Aorta (tissue), 5 donors: Measurements from ENCODE around the gene WDFY3. TPM values are rescaled to one million over a fixed set of nuclear protein-coding genes. Genes with fewer than 3 reads are reported as not detected.
A peak's percentile ranks its signal among the peaks of the same experiment; 100 is the strongest.
"Not testable (repeated sequence)": the region's sequence is repeated elsewhere in the genome, so short reads cannot be mapped to it uniquely, and the experiment has no call there.

ENCODE experiments used
- ATAC-seq: fragments of 200-7000 bp; cut with Tn5 transposase; one replicate; pipeline ENCODE4 v1.9.1; 2022; ENCODE audit warnings: moderate library complexity; ENCODE audit not compliant: low FRiP score
- DNase-seq, 2 donors: peaks; one replicate each; pipeline ENCODE4 v3.0.0-alpha.2; 2020
- H3K27ac ChIP-seq, 2 donors: one replicate each; pipeline ENCODE4 v1.5.1; 2013; ENCODE audit warnings: low read length in 2 of 2, mild to moderate bottlenecking in 2 of 2, moderate library complexity in 2 of 2, control low read depth in 1 of 2, inconsistent platforms in 1 of 2, low read depth in 1 of 2
- H3K27me3 ChIP-seq, 2 donors: one replicate each; pipeline ENCODE4 v1.6.1; 2013; ENCODE audit warnings: control low read depth in 1 of 2, low read length in 1 of 2, mild to moderate bottlenecking in 1 of 2, moderate library complexity in 1 of 2; ENCODE audit not compliant: insufficient read depth in 2 of 2, control insufficient read depth in 1 of 2
- H3K36me3 ChIP-seq, 2 donors: one replicate each; pipeline ENCODE4 v1.6.1; 2013; ENCODE audit warnings: control low read depth in 1 of 2, low read length in 1 of 2, mild to moderate bottlenecking in 1 of 2; ENCODE audit not compliant: insufficient read depth in 2 of 2, control insufficient read depth in 1 of 2
- H3K4me1 ChIP-seq, 2 donors: one replicate each; pipeline ENCODE4 v1.6.1; 2013; ENCODE audit warnings: low read length in 2 of 2, control low read depth in 1 of 2, mild to moderate bottlenecking in 1 of 2, moderate library complexity in 1 of 2; ENCODE audit not compliant: insufficient read depth in 2 of 2, control insufficient read depth in 1 of 2
- H3K4me3 ChIP-seq, 2 donors: one replicate each; pipeline ENCODE4 v1.5.1; 2013; ENCODE audit warnings: low read length in 2 of 2, control low read depth in 1 of 2, mild to moderate bottlenecking in 1 of 2
- H3K9me3 ChIP-seq: one replicate; pipeline ENCODE4 v1.6.1; 2013; ENCODE audit warnings: mild to moderate bottlenecking, low read length; ENCODE audit not compliant: control insufficient read depth
- WGBS, 2 donors: extraction: QIAGEN DNeasy Blood & Tissue Kit; methylation state at CpG; one replicate each; pipeline ENCODE4 v1.1.7; 2013; 5-methylcytosine and 5-hydroxymethylcytosine counted together
- intact Hi-C, 2 donors: fragments of 100-400 bp; cut with DNase I; formaldehyde crosslinking; loops; one replicate each; pipeline versions ENCODE4 v1.14.2 to v1.15.0; 2022
- polyA plus RNA-seq, 2 donors: library from polyadenylated mRNA; stranded (reverse); fragments of 200-250 nt; gene quantifications; one replicate each; pipeline ENCODE4 v1.2.3, GENCODE V29; 2013
- total RNA-seq, 2 donors: library from RNA; stranded (reverse); fragmentation: NEBNext Ultra II Directional; extraction: Animal tissue kit (Norgen Biotek cat#: 25700); gene quantifications; one replicate each; pipeline ENCODE4 v1.2.1, GENCODE V29; 2021
- donor health status: healthy with polysubstance abuse.
- donor health status: Bipolar disorder and iron deficiency.
- donor health status: DM: no; HTN: no; CAD: no.
- donor health status: DM: no; HTN: no; CAD: no.
- donor health status: DM: yes; HTN: yes; CAD: no.

Gene WDFY3
- total and polyA plus RNA-seq, 4 donors = 3.4 to 177 (median 69.5) TPM

DNA sequence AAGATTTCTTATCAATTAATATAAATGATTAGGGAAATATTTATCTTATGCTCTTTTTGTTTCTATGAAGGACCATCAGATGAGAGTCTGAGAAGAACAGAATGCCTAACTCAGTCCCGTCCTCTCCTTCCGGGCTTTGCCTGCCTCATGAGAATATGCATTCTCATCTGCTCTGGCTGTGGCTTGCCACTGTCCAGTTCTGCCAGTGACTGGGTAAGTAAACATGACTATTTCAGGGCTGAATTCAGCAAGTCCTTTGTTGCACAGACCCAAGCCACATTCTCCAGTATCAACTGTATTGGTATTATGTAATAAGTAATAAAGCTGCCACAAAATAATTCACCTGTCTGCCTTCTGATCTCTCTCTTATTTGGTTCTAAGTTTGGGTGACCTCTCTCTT is 110.7 kb downstream of the WDFY3 start:
- no peak for DNase-seq
- Histone ChIP-seq H3K4me3 (no peak overlapping the region), H3K36me3 (no peaks in the 10 kb centered on the region), H3K27me3 (no peaks in the 10 kb centered on the region), H3K27ac (no peak overlapping the region), H3K9me3 (no peaks in the 10 kb centered on the region), H3K4me1 (peaks cover 0 to 2% of the 10 kb centered on the region in 2 donors)
- no peak for ATAC-seq
- intact Hi-C loops = loop anchor here in 1 of 2 donors (10.0 kb wide), 1 partner anchor 109 kb away; the partner anchor contains the start of gene WDFY3
- 5 to 13% methylated on average over 2 of the region's 2 CpGs for WGBS, 2 donors

GRCh38 chr4:84852081-84852480 is 114.4 kb downstream of the WDFY3 start:
- Histone ChIP-seq H3K27ac (no peak overlapping the region), H3K36me3 (no peaks in the 10 kb centered on the region)
- DNase-seq = no peak

GRCh38 chr4:84849051-84849640 is 117.3 kb downstream of the WDFY3 start:
- ATAC-seq = no peak

More at GRCh38 chr4:84852081-84852480, 114.4 kb downstream of the WDFY3 start:
- H3K27me3 ChIP-seq = no peaks in the 10 kb centered on the region
- no peak for ATAC-seq
- no peaks in the 10 kb centered on the region for H3K9me3 ChIP-seq
- H3K4me3 ChIP-seq = no peak overlapping the region
- 58 to 59% methylated on average over 1 of the region's 1 CpG for WGBS, 2 donors
- peaks cover 3 to 5% of the 10 kb centered on the region in 2 donors for H3K4me1 ChIP-seq
- intact Hi-C loops = loop anchor here in 1 of 2 donors (10.0 kb wide), 1 partner anchor 113 kb away; the partner anchor contains the start of gene WDFY3

GRCh38 chr4:84848432-84848831 is 118.1 kb downstream of the WDFY3 start:
- peak overlapping the region; percentile 28 to 57 for H3K27ac ChIP-seq
- ATAC-seq = no peak
- intact Hi-C loops = no loop called here

More at GRCh38 chr4:84849051-84849640, 117.3 kb downstream of the WDFY3 start:
- no peak for DNase-seq
- H3K36me3 ChIP-seq = no peaks in the 10 kb centered on the region
- no peaks in the 10 kb centered on the region for H3K9me3 ChIP-seq
- no peak overlapping the region for H3K4me3 ChIP-seq
- intact Hi-C loops = no loop called here
- no peaks in the 10 kb centered on the region for H3K27me3 ChIP-seq
- peaks cover 3 to 5% of the 10 kb centered on the region in 2 donors for H3K4me1 ChIP-seq
- H3K27ac ChIP-seq = peak overlapping the region; percentile 17 to 28

GRCh38 chr4:84847978-84848377 is 118.5 kb downstream of the WDFY3 start:
- DNase-seq (no peak), ATAC-seq (no peak)
- Histone ChIP-seq H3K9me3 (no peaks in the 10 kb centered on the region), H3K4me3 (no peak overlapping the region), H3K27me3 (no peaks in the 10 kb centered on the region), H3K36me3 (no peaks in the 10 kb centered on the region), H3K4me1 (peaks cover 3 to 5% of the 10 kb centered on the region in 2 donors), H3K27ac (no peak overlapping the region)
- 75 to 91% methylated on average over 2 of the region's 2 CpGs for WGBS, 2 donors
- intact Hi-C loops = no loop called here

More at GRCh38 chr4:84848432-84848831, 118.1 kb downstream of the WDFY3 start:
- Histone ChIP-seq H3K4me1 (peaks cover 3 to 5% of the 10 kb centered on the region in 2 donors), H3K27me3 (no peaks in the 10 kb centered on the region), H3K9me3 (no peaks in the 10 kb centered on the region), H3K4me3 (no peak overlapping the region), H3K36me3 (no peaks in the 10 kb centered on the region)
- DNase-seq = no peak
- WGBS, 2 donors = 91 to 94% methylated on average over 2 of the region's 2 CpGs

DNA sequence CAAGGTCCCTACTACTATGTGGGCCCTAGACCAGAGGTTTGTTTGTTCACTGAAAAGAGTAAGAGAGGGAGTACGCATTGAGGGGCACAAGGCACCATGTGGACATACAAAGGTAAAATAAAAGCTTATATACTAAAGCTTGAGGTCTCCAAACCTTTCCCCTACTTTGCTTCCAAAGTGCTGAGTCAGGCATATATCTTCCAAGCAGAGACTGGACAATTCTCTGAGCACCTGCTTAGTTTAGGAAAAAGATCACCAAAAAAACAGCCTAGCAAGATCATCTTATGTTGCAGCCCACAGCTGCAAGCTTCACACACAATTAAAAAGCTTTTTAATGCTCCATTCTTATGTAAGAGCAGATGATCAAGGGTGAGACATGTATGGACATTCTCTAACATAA is 119.5 kb downstream of the WDFY3 start:
- intact Hi-C loops = no loop called here
- 96 to 97% methylated on average over 1 of the region's 1 CpG for WGBS, 2 donors

DNA sequence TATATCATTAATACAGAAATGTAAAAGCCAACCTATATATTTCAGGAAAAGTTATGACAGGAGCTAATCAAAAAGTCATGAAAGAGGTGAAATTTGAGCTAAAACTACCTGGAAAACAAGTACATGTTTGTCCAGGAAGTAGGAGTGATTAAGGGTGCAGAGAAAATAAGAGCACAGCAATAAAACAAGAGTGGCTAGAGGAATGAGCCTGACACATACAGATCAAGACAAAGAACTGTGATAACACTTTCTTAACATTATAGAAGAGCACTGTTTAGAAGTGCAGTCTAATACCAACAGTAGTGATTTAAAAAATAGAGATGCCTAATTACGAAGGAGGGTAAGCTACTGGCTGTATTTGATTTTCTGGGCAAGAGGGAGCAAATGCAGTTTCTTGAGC is 125.1 kb downstream of the WDFY3 start:
- Histone ChIP-seq H3K36me3 (peaks cover 0 to 3% of the 10 kb centered on the region in 2 donors), H3K4me3 (no peak overlapping the region), H3K27ac (no peak overlapping the region), H3K9me3 (no peaks in the 10 kb centered on the region), H3K27me3 (no peaks in the 10 kb centered on the region), H3K4me1 (peaks cover 0 to 2% of the 10 kb centered on the region in 2 donors)
- WGBS, 2 donors = 95 to 100% methylated on average over 1 of the region's 1 CpG
- ATAC-seq (no peak), DNase-seq (no peak)
- intact Hi-C loops = no loop called here

More for the DNA sequence above, 119.5 kb downstream of the WDFY3 start:
- DNase-seq (no peak), ATAC-seq (no peak)
- Histone ChIP-seq H3K36me3 (no peaks in the 10 kb centered on the region), H3K9me3 (no peaks in the 10 kb centered on the region), H3K4me3 (no peak overlapping the region), H3K4me1 (peaks cover 3 to 5% of the 10 kb centered on the region in 2 donors), H3K27ac (no peak overlapping the region), H3K27me3 (no peaks in the 10 kb centered on the region)

DNA sequence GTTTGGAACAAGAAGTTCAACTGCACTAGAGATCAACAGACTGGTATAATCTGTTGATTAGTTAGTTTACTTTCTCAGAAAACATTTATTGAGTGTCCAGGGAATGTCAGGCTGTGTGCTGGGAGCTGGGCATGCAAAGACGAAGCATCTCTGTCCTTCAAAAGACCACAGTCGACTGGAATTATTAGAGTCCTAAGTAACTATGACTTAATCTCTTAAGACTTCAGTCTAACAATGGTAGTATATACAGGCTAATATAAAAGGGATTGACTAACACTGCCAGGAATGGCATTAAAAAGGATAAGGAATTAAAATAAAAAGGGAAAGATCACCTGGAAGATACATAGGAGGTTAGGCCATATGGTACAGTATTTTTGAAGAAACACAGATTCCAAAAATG is 128.7 kb downstream of the WDFY3 start:
- no peak overlapping the region for H3K27ac ChIP-seq
- peaks cover 0 to 3% of the 10 kb centered on the region in 2 donors for H3K36me3 ChIP-seq
- H3K4me1 ChIP-seq = no peaks in the 10 kb centered on the region
- 19 to 27% methylated on average over 2 of the region's 2 CpGs for WGBS, 2 donors
- ATAC-seq (no peak), DNase-seq (no peak)
- no peaks in the 10 kb centered on the region for H3K27me3 ChIP-seq
- H3K9me3 ChIP-seq = no peaks in the 10 kb centered on the region
- H3K4me3 ChIP-seq = no peak overlapping the region
- intact Hi-C loops = no loop called here

- H3K4me3 ChIP-seq, intact Hi-C loops, H3K27ac ChIP-seq, H3K4me1 ChIP-seq, H3K27me3 ChIP-seq, H3K9me3 ChIP-seq, H3K36me3 ChIP-seq, DNase-seq, ATAC-seq: not testable (repeated sequence)
- WGBS, 2 donors = 97 to 99% methylated on average over 6 of the region's 6 CpGs
Observed at GRCh38 chr4:84829633-84830032, 136.9 kb downstream of the WDFY3 start.
